WTC11 (cell line): ENCODE measurements around the gene NRDC. TPM values are rescaled to one million over a fixed set of nuclear protein-coding genes. Genes with fewer than 3 reads are reported as not detected.

Source experiments
- ATAC-seq: fragments of 200-7000 bp; cut with Tn5 transposase; 2 replicates; pipeline ENCODE4 v1.10.0; 2021; ENCODE audit warnings: mild to moderate bottlenecking, moderate library complexity
- CTCF ChIA-PET: fragments of 300-600 bp; sonication (Branson Sonifier 250); formaldehyde crosslinking; loops from one replicate; lab custom pipeline; 2021; ENCODE audit warnings: antibody characterized with exemption; lab: Charles Lee
- POLR2A ChIA-PET: fragments of 350-600 bp; sonication (Branson Sonifier 250); formaldehyde crosslinking; loops from one replicate; lab custom pipeline; 2021; ENCODE audit warnings: antibody characterized with exemption; lab: Charles Lee
- DNase-seq: peaks from one replicate; pipeline ENCODE4 v3.0.0; 2021; ENCODE audit warnings: low spot score
- H3K27ac Mint-ChIP-seq: 2 replicates; pipeline ENCODE4 v1.8.0; 2021; ENCODE audit warnings: mixed read lengths
- H3K27me3 Mint-ChIP-seq: 2 replicates; pipeline ENCODE4 v1.8.0; 2021; ENCODE audit warnings: low read depth, mild to moderate bottlenecking, moderate library complexity, mixed read lengths
- H3K36me3 Mint-ChIP-seq: 2 replicates; pipeline ENCODE4 v1.8.0; 2021; ENCODE audit warnings: mixed read lengths
- H3K4me1 Mint-ChIP-seq: 2 replicates; pipeline ENCODE4 v1.8.0; 2022; ENCODE audit warnings: mixed read lengths
- H3K4me3 Mint-ChIP-seq: 2 replicates; pipeline ENCODE4 v1.8.0; 2021; ENCODE audit warnings: mild to moderate bottlenecking, moderate library complexity, mixed read lengths
- H3K9me3 Mint-ChIP-seq: 2 replicates; pipeline ENCODE4 v1.8.0; 2021; ENCODE audit warnings: mixed read lengths
- ATF1 ChIP-seq: sonication (generic); formaldehyde crosslinking; IDR thresholded peaks from 2 replicates; pipeline ENCODE4 v1.8.1; 2023; ENCODE audit warnings: mild to moderate bottlenecking, moderate library complexity, missing genetic modification reagents
- CBFB ChIP-seq: sonication (generic); formaldehyde crosslinking; IDR thresholded peaks from 2 replicates; pipeline ENCODE4 v1.8.1; 2022; ENCODE audit warnings: mild to moderate bottlenecking, low read depth, missing genetic modification reagents
- OVOL2 ChIP-seq: fragments of 250-450 bp; sonication (Bioruptor Pico); IDR thresholded peaks from 2 replicates; pipeline ENCODE4 v1.9.0; 2021; ENCODE audit warnings: mild to moderate bottlenecking, borderline replicate concordance
- RORB ChIP-seq: fragments of 250-450 bp; sonication (Bioruptor Pico); IDR thresholded peaks from 2 replicates; pipeline ENCODE4 v1.9.0; 2021; ENCODE audit warnings: mild to moderate bottlenecking
- SMAD4 ChIP-seq: sonication (generic); formaldehyde crosslinking; IDR thresholded peaks from 2 replicates; pipeline ENCODE4 v1.8.0; 2022; ENCODE audit warnings: mild to moderate bottlenecking, missing genetic modification reagents
- TEAD4 ChIP-seq: sonication (generic); formaldehyde crosslinking; IDR thresholded peaks from 2 replicates; pipeline ENCODE4 v1.8.0; 2022; ENCODE audit warnings: mild to moderate bottlenecking, missing genetic modification reagents
- ZBTB21 ChIP-seq: sonication (generic); formaldehyde crosslinking; IDR thresholded peaks from 2 replicates; pipeline ENCODE4 v1.8.1; 2023; ENCODE audit warnings: mild to moderate bottlenecking, missing genetic modification reagents, borderline replicate concordance
- ZNF232 ChIP-seq: sonication (generic); formaldehyde crosslinking; IDR thresholded peaks from 2 replicates; pipeline ENCODE4 v1.8.0; 2022; ENCODE audit warnings: mild to moderate bottlenecking, missing genetic modification reagents
- ZNF317 ChIP-seq: sonication (generic); formaldehyde crosslinking; IDR thresholded peaks from 2 replicates; pipeline ENCODE4 v1.8.1; 2023; ENCODE audit warnings: low read depth, mild to moderate bottlenecking, moderate library complexity, missing genetic modification reagents, borderline replicate concordance
- total RNA-seq: library from RNA; stranded (reverse); gene quantifications from 3 replicates; pipeline ENCODE4 v1.2.3, GENCODE V29; 2021
- TF ChIP-seq, protein P1 (sequence below): sonication (generic); formaldehyde crosslinking; conservative IDR thresholded peaks from 2 replicates; pipeline ENCODE4 v1.8.1; 2022; ENCODE audit warnings: mild to moderate bottlenecking, missing genetic modification reagents
- TF ChIP-seq, protein P2 (sequence below): fragments of 250-450 bp; sonication (Bioruptor Pico); IDR thresholded peaks from 2 replicates; pipeline ENCODE4 v1.9.0; 2021; ENCODE audit warnings: mild to moderate bottlenecking, borderline replicate concordance
- TF ChIP-seq, protein P3 (sequence below): sonication (generic); formaldehyde crosslinking; IDR thresholded peaks from 2 replicates; pipeline ENCODE4 v1.8.1; 2023; ENCODE audit warnings: mild to moderate bottlenecking, missing genetic modification reagents, moderate library complexity
- TF ChIP-seq, protein P4 (sequence below): sonication (generic); formaldehyde crosslinking; IDR thresholded peaks from 2 replicates; pipeline ENCODE4 v1.8.1; 2023; ENCODE audit warnings: mild to moderate bottlenecking, moderate library complexity, missing genetic modification reagents

NRDC gene
- total RNA-seq, 1 experiment from 2014 or later: 201 TPM

DNA sequence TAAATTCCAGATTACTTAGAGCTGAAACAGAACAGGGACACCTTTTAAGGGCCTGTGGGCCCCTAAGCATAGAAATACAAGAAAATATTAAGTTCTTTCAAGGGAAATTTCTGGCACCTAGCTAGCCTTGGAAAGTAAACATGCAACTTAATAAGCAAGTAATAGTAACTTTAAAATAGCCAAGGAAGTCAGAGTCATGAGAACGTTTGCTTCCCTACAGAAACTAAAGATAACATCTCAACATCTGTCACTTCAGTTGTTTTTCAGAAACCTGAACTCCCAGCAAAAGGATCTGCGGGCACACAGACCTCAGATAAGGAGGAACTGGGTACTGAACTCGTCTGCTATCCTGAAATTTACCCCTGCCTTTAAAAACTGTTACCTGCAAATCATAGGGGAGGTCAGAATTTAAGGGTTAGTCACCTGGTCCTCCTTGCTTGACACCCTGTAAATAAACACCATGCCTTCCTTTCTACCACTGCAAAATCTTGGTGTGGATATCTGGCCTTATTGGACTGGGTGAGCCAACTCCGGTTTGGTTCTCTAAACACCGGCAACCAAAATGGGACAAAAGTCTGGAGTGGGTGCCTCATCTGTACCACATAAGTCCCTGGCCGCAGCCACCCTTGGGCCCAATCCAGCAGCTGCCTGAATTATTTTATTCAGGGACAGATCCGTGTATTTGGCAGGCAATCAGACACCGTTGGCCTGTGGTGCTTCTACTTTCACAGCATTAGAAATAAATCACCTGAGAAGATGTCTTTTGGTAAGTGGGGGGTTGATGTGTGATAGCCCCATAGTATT is 27.9 kb downstream of the NRDC start:
- H3K27me3 Mint-ChIP-seq: no peaks in the 10 kb centered on the region
- H3K4me1 Mint-ChIP-seq: peaks cover 8% of the 10 kb centered on the region; the same call in 1 of the 2 replicates
- H3K36me3 Mint-ChIP-seq: peaks cover 25% of the 10 kb centered on the region
- CTCF ChIA-PET: no interaction called here
- TF ChIP-seq RORB: no peak
- H3K4me3 Mint-ChIP-seq: no peak overlapping the region
- ATAC-seq (no peak), DNase-seq (no peak)
- H3K9me3 Mint-ChIP-seq: peaks cover 10% of the 10 kb centered on the region
- no peak overlapping the region for H3K27ac Mint-ChIP-seq
- POLR2A ChIA-PET: no interaction called here

DNA sequence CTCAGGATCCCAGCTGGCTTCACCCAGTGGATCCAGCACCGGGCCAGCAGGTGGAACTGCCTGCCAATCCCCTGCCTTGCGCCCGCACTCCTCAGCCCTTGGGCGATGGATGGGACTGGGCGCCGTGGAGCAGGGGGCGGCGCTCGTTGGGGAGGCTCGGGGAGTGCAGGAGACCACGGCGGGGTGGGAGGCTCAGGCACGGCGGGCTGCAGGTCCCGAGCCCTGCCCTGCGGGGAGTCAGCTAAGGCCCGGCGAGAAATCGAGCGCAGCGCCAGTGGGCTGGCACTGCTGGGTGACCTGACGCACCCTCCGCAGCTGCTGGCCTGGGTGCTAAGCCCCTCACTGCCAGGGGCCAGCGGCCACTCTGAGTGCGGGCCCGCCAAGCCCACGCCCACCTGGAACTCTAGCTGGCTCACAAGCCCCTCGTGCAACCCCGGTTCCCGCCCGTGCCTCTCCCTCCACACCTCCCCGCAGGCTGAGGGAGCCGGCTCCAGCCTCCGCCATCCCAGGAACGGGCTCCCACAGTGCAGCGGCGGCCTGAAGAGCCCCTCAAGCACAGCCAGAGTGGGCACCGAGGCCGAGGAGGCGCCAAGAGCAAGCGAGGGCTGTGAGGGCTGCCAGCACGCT is 31.1 kb downstream of the NRDC start:
- Mint-ChIP-seq H3K27me3 (no peaks in the 10 kb centered on the region), H3K4me1 (peaks cover 29% of the 10 kb centered on the region), H3K27ac (no peak overlapping the region), H3K36me3 (peaks cover 16% of the 10 kb centered on the region), H3K9me3 (peaks cover 10% of the 10 kb centered on the region)
- CTCF ChIA-PET: interaction anchor here (1.3 kb wide), 1 partner anchor 49 kb away, joined by 5 read pairs; no protein-coding TSS in a partner anchor
- POLR2A ChIA-PET: no interaction called here
- ATAC-seq (no peak), DNase-seq (no peak)
- TF ChIP-seq, protein P1, sequence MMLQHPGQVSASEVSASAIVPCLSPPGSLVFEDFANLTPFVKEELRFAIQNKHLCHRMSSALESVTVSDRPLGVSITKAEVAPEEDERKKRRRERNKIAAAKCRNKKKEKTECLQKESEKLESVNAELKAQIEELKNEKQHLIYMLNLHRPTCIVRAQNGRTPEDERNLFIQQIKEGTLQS (CRISPR knock-in tag): 0 out of 2 replicates have a peak, but pooled peaks have one; percentile 40
- TF ChIP-seq OVOL2 (CRISPR knock-in tag): no peak
- TF ChIP-seq ZBTB21: no peak
- no peak for TF ChIP-seq ZNF317 (CRISPR knock-in tag)
- no peak for TF ChIP-seq CBFB (CRISPR knock-in tag)
- TF ChIP-seq, protein P2, sequence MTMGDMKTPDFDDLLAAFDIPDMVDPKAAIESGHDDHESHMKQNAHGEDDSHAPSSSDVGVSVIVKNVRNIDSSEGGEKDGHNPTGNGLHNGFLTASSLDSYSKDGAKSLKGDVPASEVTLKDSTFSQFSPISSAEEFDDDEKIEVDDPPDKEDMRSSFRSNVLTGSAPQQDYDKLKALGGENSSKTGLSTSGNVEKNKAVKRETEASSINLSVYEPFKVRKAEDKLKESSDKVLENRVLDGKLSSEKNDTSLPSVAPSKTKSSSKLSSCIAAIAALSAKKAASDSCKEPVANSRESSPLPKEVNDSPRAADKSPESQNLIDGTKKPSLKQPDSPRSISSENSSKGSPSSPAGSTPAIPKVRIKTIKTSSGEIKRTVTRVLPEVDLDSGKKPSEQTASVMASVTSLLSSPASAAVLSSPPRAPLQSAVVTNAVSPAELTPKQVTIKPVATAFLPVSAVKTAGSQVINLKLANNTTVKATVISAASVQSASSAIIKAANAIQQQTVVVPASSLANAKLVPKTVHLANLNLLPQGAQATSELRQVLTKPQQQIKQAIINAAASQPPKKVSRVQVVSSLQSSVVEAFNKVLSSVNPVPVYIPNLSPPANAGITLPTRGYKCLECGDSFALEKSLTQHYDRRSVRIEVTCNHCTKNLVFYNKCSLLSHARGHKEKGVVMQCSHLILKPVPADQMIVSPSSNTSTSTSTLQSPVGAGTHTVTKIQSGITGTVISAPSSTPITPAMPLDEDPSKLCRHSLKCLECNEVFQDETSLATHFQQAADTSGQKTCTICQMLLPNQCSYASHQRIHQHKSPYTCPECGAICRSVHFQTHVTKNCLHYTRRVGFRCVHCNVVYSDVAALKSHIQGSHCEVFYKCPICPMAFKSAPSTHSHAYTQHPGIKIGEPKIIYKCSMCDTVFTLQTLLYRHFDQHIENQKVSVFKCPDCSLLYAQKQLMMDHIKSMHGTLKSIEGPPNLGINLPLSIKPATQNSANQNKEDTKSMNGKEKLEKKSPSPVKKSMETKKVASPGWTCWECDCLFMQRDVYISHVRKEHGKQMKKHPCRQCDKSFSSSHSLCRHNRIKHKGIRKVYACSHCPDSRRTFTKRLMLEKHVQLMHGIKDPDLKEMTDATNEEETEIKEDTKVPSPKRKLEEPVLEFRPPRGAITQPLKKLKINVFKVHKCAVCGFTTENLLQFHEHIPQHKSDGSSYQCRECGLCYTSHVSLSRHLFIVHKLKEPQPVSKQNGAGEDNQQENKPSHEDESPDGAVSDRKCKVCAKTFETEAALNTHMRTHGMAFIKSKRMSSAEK: no peak
- TF ChIP-seq, all 79 proteins: peak for 1
- no peak overlapping the region for H3K4me3 Mint-ChIP-seq

DNA sequence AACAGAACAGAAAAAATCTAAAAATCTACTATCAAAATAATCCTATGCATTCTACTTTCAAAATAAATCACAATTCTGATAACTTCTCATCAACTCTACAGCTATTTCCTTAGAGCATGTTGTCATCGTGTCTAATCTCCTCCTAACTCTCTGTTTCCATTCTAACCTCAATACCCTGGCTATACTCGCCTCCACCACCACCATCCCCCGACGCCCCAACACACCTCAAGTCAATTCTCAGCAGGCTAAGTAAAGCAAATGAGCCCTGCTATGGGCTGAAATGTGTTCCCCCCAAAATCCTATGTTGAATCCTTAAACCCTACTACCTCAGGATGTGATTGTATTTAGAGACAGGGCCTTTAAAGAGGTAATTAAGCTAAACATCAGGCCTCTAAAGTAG is 34.6 kb downstream of the NRDC start:
- ATAC-seq (peak; percentile 74), DNase-seq (no peak)
- H3K4me3 Mint-ChIP-seq: no peak overlapping the region
- H3K9me3 Mint-ChIP-seq: peaks cover 10% of the 10 kb centered on the region
- peaks cover 18% of the 10 kb centered on the region for H3K36me3 Mint-ChIP-seq
- no peaks in the 10 kb centered on the region for H3K27me3 Mint-ChIP-seq
- H3K27ac Mint-ChIP-seq: peak overlapping the region; percentile 48
- ChIA-PET POLR2A (interaction anchor here (0.5 kb wide), 1 partner anchor 17 kb away, joined by 4 read pairs; no protein-coding TSS in a partner anchor), CTCF (interaction anchor here (0.7 kb wide), 1 partner anchor 36 kb away, joined by 3 read pairs; no protein-coding TSS in a partner anchor)
- peaks cover 29% of the 10 kb centered on the region for H3K4me1 Mint-ChIP-seq
- TF ChIP-seq, protein P2: no peak
- TF ChIP-seq, protein P3, sequence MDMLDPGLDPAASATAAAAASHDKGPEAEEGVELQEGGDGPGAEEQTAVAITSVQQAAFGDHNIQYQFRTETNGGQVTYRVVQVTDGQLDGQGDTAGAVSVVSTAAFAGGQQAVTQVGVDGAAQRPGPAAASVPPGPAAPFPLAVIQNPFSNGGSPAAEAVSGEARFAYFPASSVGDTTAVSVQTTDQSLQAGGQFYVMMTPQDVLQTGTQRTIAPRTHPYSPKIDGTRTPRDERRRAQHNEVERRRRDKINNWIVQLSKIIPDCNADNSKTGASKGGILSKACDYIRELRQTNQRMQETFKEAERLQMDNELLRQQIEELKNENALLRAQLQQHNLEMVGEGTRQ: no peak
- TF ChIP-seq ZNF232 (CRISPR knock-in tag): no peak
- TF ChIP-seq, protein P4, sequence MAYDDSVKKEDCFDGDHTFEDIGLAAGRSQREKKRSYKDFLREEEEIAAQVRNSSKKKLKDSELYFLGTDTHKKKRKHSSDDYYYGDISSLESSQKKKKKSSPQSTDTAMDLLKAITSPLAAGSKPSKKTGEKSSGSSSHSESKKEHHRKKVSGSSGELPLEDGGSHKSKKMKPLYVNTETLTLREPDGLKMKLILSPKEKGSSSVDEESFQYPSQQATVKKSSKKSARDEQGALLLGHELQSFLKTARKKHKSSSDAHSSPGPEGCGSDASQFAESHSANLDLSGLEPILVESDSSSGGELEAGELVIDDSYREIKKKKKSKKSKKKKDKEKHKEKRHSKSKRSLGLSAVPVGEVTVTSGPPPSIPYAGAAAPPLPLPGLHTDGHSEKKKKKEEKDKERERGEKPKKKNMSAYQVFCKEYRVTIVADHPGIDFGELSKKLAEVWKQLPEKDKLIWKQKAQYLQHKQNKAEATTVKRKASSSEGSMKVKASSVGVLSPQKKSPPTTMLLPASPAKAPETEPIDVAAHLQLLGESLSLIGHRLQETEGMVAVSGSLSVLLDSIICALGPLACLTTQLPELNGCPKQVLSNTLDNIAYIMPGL: no peak
- TF ChIP-seq ATF1 (CRISPR knock-in tag): no peak
- TF ChIP-seq SMAD4 (CRISPR knock-in tag): no peak
- no peak for TF ChIP-seq TEAD4 (CRISPR knock-in tag)
